ENCODE results near the gene KLHL12.
A peak's percentile ranks its signal among the peaks of the same experiment; 100 is the strongest.

The KLHL12 gene

GRCh38 chr1:202926581-202927491 is at the start of gene KLHL12:
Gene KLHL12, minus strand, starts transcription at chr1:202927234. Its CDS starts 2,072 bp downstream, at chr1:202925162.
- peak; percentile 59 to 95 (median 88) for DNase-seq

GRCh38 chr1:202976633-202977032 is 49.6 kb upstream of the KLHL12 start:
- DNase-seq: no peak

GRCh38 chr1:202974856-202975255 is 47.8 kb upstream of the KLHL12 start:
- no peak for DNase-seq

- DNase-seq: no peak
Measured at GRCh38 chr1:202972046-202972445, 45.0 kb upstream of the KLHL12 start.

GRCh38 chr1:202968895-202969295 is 41.9 kb upstream of the KLHL12 start:
- peak in 8 of 14 donors; percentile 5 to 48 (median 24) for DNase-seq

GRCh38 chr1:202968351-202968750 is 41.3 kb upstream of the KLHL12 start:
- no peak for DNase-seq

- peak in 4 of 14 donors; percentile 8 to 42 (median 24) for DNase-seq
Measured at GRCh38 chr1:202967684-202968281, 40.7 kb upstream of the KLHL12 start.

- no peak for DNase-seq
Measured at GRCh38 chr1:202966006-202966898, 39.2 kb upstream of the KLHL12 start.

GRCh38 chr1:202965422-202965821 is 38.4 kb upstream of the KLHL12 start:
- no peak for DNase-seq

- no peak for DNase-seq
Measured at GRCh38 chr1:202964791-202965410, 37.9 kb upstream of the KLHL12 start.

- DNase-seq: no peak
Measured at GRCh38 chr1:202961220-202961880, 34.3 kb upstream of the KLHL12 start.

- DNase-seq: no peak
Measured at GRCh38 chr1:202959276-202959620, 32.2 kb upstream of the KLHL12 start.

- DNase-seq: no peak
Measured at GRCh38 chr1:202958544-202959275, 31.7 kb upstream of the KLHL12 start.

GRCh38 chr1:202957733-202958543 is 30.9 kb upstream of the KLHL12 start, which contains the start of gene ADIPOR1:
Gene ADIPOR1, minus strand, starts transcription at chr1:202958312. Its CDS starts 7,242 bp downstream, at chr1:202951070.
- peak; percentile 17 to 90 (median 78) for DNase-seq

GRCh38 chr1:202956969-202957368 is 29.9 kb upstream of the KLHL12 start:
- DNase-seq: no peak

GRCh38 chr1:202954057-202954745 is 27.2 kb upstream of the KLHL12 start:
- DNase-seq: no peak

GRCh38 chr1:202953392-202953791 is 26.4 kb upstream of the KLHL12 start:
- no peak for DNase-seq

GRCh38 chr1:202952818-202953217 is 25.8 kb upstream of the KLHL12 start:
- peak in 4 of 14 donors; percentile 5 to 18 (median 12) for DNase-seq

- DNase-seq: no peak
Measured at GRCh38 chr1:202952099-202952498, 25.1 kb upstream of the KLHL12 start.
